GM12878 (cell line): ENCODE results near the gene CTSO. TPM values are rescaled to one million over a fixed set of nuclear protein-coding genes. Genes with fewer than 3 reads are reported as not detected.

Experiments
- ATAC-seq: fragments of 200-7000 bp; cut with Tn5 transposase; 3 replicates; pipeline ENCODE4 v1.9.1; 2020; ENCODE audit warnings: mild to moderate bottlenecking, moderate library complexity
- BruUV-seq: library from RNA; stranded (reverse); fragments of 400-500 nt; replicated peaks from 2 replicates; lab custom pipeline; 2021; lab: Mats Ljungman, UMichigan
- CTCF ChIA-PET: fragments of 300-600 bp; sonication (Branson Sonifier 250); formaldehyde crosslinking; extraction: SDS; loops from one replicate; lab custom pipeline; 2021; ENCODE audit warnings: inconsistent platforms; lab: Yijun Ruan, JAX
- POLR2A ChIA-PET: fragments of 350-600 bp; formaldehyde crosslinking; extraction: SDS; loops from one replicate; lab custom pipeline; 2021; ENCODE audit warnings: inconsistent platforms; lab: Charles Lee
- RAD21 ChIA-PET: fragments of 300-600 bp; sonication (Branson Sonifier 250); formaldehyde crosslinking; loops from one replicate; lab custom pipeline; 2023; ENCODE audit warnings: antibody characterized with exemption; ENCODE audit not compliant: unreplicated experiment; lab: Charles Lee
- SMC1A ChIA-PET: fragments of 300-600 bp; sonication (Branson Sonifier 250); formaldehyde crosslinking; loops from one replicate; lab custom pipeline; 2023; ENCODE audit not compliant: unreplicated experiment, uncharacterized antibody; lab: Charles Lee
- DNase-seq: peaks from one replicate; pipeline ENCODE4 v3.0.0-alpha.2; 2011; ENCODE audit warnings: low read depth, low spot score
- FAIRE-seq: peaks from 3 replicates; lab custom pipeline; 2011; peaks lifted over from hg19 to GRCh38; lab: Jason Lieb, UNC
- H2AFZ ChIP-seq: 2 replicates; pipeline ENCODE4 v1.6.0; 2011; ENCODE audit warnings: low read depth, low read length, control low read depth; ENCODE audit not compliant: control insufficient read depth
- H3K27ac ChIP-seq: 2 replicates; pipeline ENCODE4 v1.5.1; 2011; ENCODE audit warnings: control low read depth; ENCODE audit not compliant: control insufficient read depth, insufficient read depth
- H3K27me3 ChIP-seq, 2 experiments: replicated peaks in 1 of 2; 2 replicates each; pipeline versions ENCODE4 v1.6.0 to v1.6.1; 2011; ENCODE audit warnings: low read length in 1 of 2; ENCODE audit not compliant: control insufficient read depth in 2 of 2, insufficient read depth in 2 of 2
- H3K36me3 ChIP-seq, 2 experiments: 2 replicates each; pipeline ENCODE4 v1.5.1; 2011; ENCODE audit warnings: low read length in 1 of 2; ENCODE audit not compliant: control insufficient read depth in 2 of 2, insufficient read depth in 2 of 2
- H3K4me1 ChIP-seq: 2 replicates; pipeline ENCODE4 v1.6.1; 2011; ENCODE audit warnings: mild to moderate bottlenecking, low read length, moderate library complexity, mixed read lengths; ENCODE audit not compliant: control insufficient read depth, insufficient read depth
- H3K4me2 ChIP-seq: 2 replicates; pipeline ENCODE4 v1.6.0; 2011; ENCODE audit warnings: control low read depth; ENCODE audit not compliant: control insufficient read depth, insufficient read depth
- H3K4me3 ChIP-seq: fragments of 200-600 bp; sonication (generic); 2 replicates; pipeline ENCODE4 v1.5.1; 2016
- H3K79me2 ChIP-seq: 2 replicates; pipeline ENCODE4 v1.6.0; 2011; ENCODE audit warnings: low read length; ENCODE audit not compliant: control insufficient read depth, insufficient read depth
- H3K9ac ChIP-seq: 2 replicates; pipeline ENCODE4 v1.8.0; 2011; ENCODE audit warnings: low read length, control low read depth, mixed read lengths; ENCODE audit not compliant: control insufficient read depth, insufficient read depth
- H3K9me3 ChIP-seq: replicated peaks from 3 replicates; pipeline ENCODE4 v1.5.1; 2011; ENCODE audit warnings: mild to moderate bottlenecking, low read length; ENCODE audit not compliant: control insufficient read depth, insufficient read depth
- H4K20me1 ChIP-seq: 2 replicates; pipeline ENCODE4 v1.6.0; 2011; ENCODE audit not compliant: control insufficient read depth, insufficient read depth
- BHLHE40 ChIP-seq, 2 experiments: fragments of 450-650 bp in 1 of 2; IDR thresholded peaks; 2 replicates each; pipeline ENCODE4 v1.6.1; 2011 to 2017; ENCODE audit warnings: low read depth in 2 of 2, borderline replicate concordance in 1 of 2, improper control_type of control experiment in 1 of 2, low read length in 1 of 2, mild to moderate bottlenecking in 1 of 2
- CHD1 ChIP-seq: IDR thresholded peaks from 2 replicates; pipeline ENCODE4 v1.6.1; 2012; ENCODE audit warnings: low read depth, low read length, improper control_type of control experiment
- CHD4 ChIP-seq: fragments of 200-600 bp; sonication (generic); IDR thresholded peaks from 2 replicates; pipeline ENCODE4 v1.6.1; 2016; ENCODE audit warnings: mild to moderate bottlenecking
- IRF5 ChIP-seq: fragments of 450-650 bp; IDR thresholded peaks from 2 replicates; pipeline ENCODE4 v1.6.1; 2017; ENCODE audit warnings: borderline replicate concordance
- SPI1 ChIP-seq: IDR thresholded peaks from 2 replicates; pipeline ENCODE4 v1.6.1; 2011; ENCODE audit warnings: low read depth, mild to moderate bottlenecking, low read length, moderate library complexity, borderline replicate concordance; ENCODE audit not compliant: insufficient read depth
- SUZ12 ChIP-seq: fragments of 200-600 bp; sonication (generic); IDR thresholded peaks from one replicate; pipeline ENCODE4 v1.6.1; 2018; ENCODE audit warnings: antibody characterized with exemption, mild to moderate bottlenecking; ENCODE audit not compliant: unreplicated experiment
- YBX1 ChIP-seq: fragments of 450-650 bp; IDR thresholded peaks from 2 replicates; pipeline ENCODE4 v1.6.1; 2016; ENCODE audit warnings: antibody characterized with exemption
- YY1 ChIP-seq: IDR thresholded peaks from 2 replicates; pipeline ENCODE4 v1.6.1; 2011; ENCODE audit warnings: low read depth, mild to moderate bottlenecking, low read length
- ZNF217 ChIP-seq: fragments of 450-650 bp; IDR thresholded peaks from 2 replicates; pipeline ENCODE4 v1.6.1; 2017; ENCODE audit warnings: antibody characterized with exemption, mild to moderate bottlenecking
- ZNF687 ChIP-seq: fragments of 450-650 bp; IDR thresholded peaks from 2 replicates; pipeline ENCODE4 v1.6.1; 2017; ENCODE audit warnings: mild to moderate bottlenecking, moderate library complexity
- WGBS: methylation state at CpG from one replicate; pipeline ENCODE4 v1.1.6; 2016; ENCODE audit warnings: low lambda C conversion rate; ENCODE audit not compliant: insufficient replicate concordance, insufficient coverage; ENCODE audit errors: missing lambda C conversion rate; 5-methylcytosine and 5-hydroxymethylcytosine counted together
- in situ Hi-C: fragments of 300-500 bp; cut with MboI; formaldehyde crosslinking; loops from 9 replicates; pipeline ENCODE4 v1.14.3; 2018; ENCODE audit warnings: mixed read lengths
- intact Hi-C: fragments of 100-400 bp; cut with micrococcal nuclease; formaldehyde crosslinking; loops from one replicate; pipeline ENCODE4 v1.14.2; 2022; ENCODE audit not compliant: unreplicated experiment
- polyA plus RNA-seq, 11 experiments: library from polyadenylated mRNA; depleted of rRNA in 4 of 11; unstranded in 6 of 11; stranded (reverse) in 5 of 11; fragments of >200 nt; fragmentation: Nextera tagmentation in 4 of 11; fragmentation: Illumina TruSeq in 1 of 11; extraction: Ambion mirVana in 4 of 11; extraction: Trizol in 1 of 11; gene quantifications; 1 replicate in 1 of 11; 2 replicates in 10 of 11; pipeline versions ENCODE4 v1.2.1 to v1.2.3, GENCODE V29; 2011 to 2016; ENCODE audit warnings: inconsistent platforms in 2 of 11, missing spikeins in 2 of 11, low read depth in 1 of 11
- total RNA-seq, 4 experiments: library from RNA; depleted of rRNA in 3 of 4; stranded (reverse); fragments of >200 nt in 3 of 4; fragmentation: Illumina TruSeq in 1 of 4; extraction: Trizol in 1 of 4; gene quantifications; 2 replicates each; pipeline versions ENCODE4 v1.2.1 to v1.2.3, GENCODE V29; 2013 to 2021
- TF ChIP-seq, protein P1 (sequence below): IDR thresholded peaks from 2 replicates; pipeline ENCODE4 v1.6.1; 2011; ENCODE audit warnings: borderline replicate concordance, low read depth, mild to moderate bottlenecking, moderate library complexity, mixed read lengths, low read length; ENCODE audit not compliant: insufficient read depth; ENCODE audit errors: extremely low read length

Gene CTSO
- total and polyA plus RNA-seq, 10 of the 15 experiments (the other 5 are each of a cell fraction or from before 2014, with no cell fraction given), result 3.9 to 9.7 (median 7.0) TPM

GRCh38 chr4:155931634-155932033 lies 22.0 kb downstream of the CTSO start:
- H3K79me2 ChIP-seq, result no peaks in the 10 kb centered on the region
- ChIA-PET SMC1A (no interaction called here), RAD21 (no interaction called here), POLR2A (no interaction called here), CTCF (no interaction called here)
- H3K4me2 ChIP-seq, result no peak overlapping the region
- no peak overlapping the region for H3K27ac ChIP-seq
- in situ Hi-C loops, result no loop called here
- intact Hi-C loops, result no loop called here
- no TSS peak for BruUV-seq
- no peak for FAIRE-seq
- H3K9ac ChIP-seq, result no peak overlapping the region
- H3K36me3 ChIP-seq, result no peaks in the 10 kb centered on the region
- no peak for TF ChIP-seq ZNF217
- TF ChIP-seq CHD4, result no peak
- no peaks in the 10 kb centered on the region for H3K27me3 ChIP-seq
- no peak for ATAC-seq
- H2AFZ ChIP-seq, result no peak overlapping the region
- no peak for DNase-seq
- H3K4me3 ChIP-seq, result no peak overlapping the region
- H4K20me1 ChIP-seq, result no peaks in the 10 kb centered on the region
- H3K9me3 ChIP-seq, result no peaks in the 10 kb centered on the region
- no peaks in the 10 kb centered on the region for H3K4me1 ChIP-seq
- 90% methylated on average over 4 of the region's 4 CpGs for WGBS

GRCh38 chr4:155930330-155930729 lies 23.3 kb downstream of the CTSO start:
- CTCF ChIA-PET, result interaction anchor here (1.1 kb wide), 1 partner anchor 24 kb away, joined by 3 read pairs; the partner anchor contains the start of gene CTSO
- FAIRE-seq, result no peak
- H3K9me3 ChIP-seq, result no peaks in the 10 kb centered on the region
- POLR2A ChIA-PET, result no interaction called here
- DNase-seq, result no peak
- H4K20me1 ChIP-seq, result no peaks in the 10 kb centered on the region
- H3K4me1 ChIP-seq, result no peaks in the 10 kb centered on the region
- in situ Hi-C loops (no loop called here), intact Hi-C loops (no loop called here)
- BruUV-seq, result no TSS peak
- H3K4me2 ChIP-seq, result no peak overlapping the region
- no peak overlapping the region for H2AFZ ChIP-seq
- no peak overlapping the region for H3K27ac ChIP-seq
- no peaks in the 10 kb centered on the region for H3K79me2 ChIP-seq
- no peak for ATAC-seq
- H3K27me3 ChIP-seq, result no peaks in the 10 kb centered on the region
- RAD21 ChIA-PET, result interaction anchor here (0.9 kb wide), 1 partner anchor 22 kb away, joined by 3 read pairs; no protein-coding TSS in a partner anchor
- H3K4me3 ChIP-seq, result no peak overlapping the region
- H3K36me3 ChIP-seq, result no peaks in the 10 kb centered on the region
- no peak overlapping the region for H3K9ac ChIP-seq
- SMC1A ChIA-PET, result interaction anchor here (0.7 to 1.0 kb wide), 3 partner anchors 10 to 1115 kb away, joined by 3 to 4 read pairs (median 3); no protein-coding TSS in a partner anchor
- WGBS, result 44% methylated on average over 2 of the region's 2 CpGs
- TF ChIP-seq CHD1 (no peak), ZNF687 (no peak), BHLHE40 (IDR thresholded peaks at IDR 0.05; ENCODE audit: borderline replicate concordance in 1 of 2, low read depth in 2 of 2, low read length in 1 of 2) (no peak), IRF5 (no peak), SPI1 (no peak), YY1 (no peak), SUZ12 (no peak), YBX1 (no peak)
- TF ChIP-seq, protein P1, sequence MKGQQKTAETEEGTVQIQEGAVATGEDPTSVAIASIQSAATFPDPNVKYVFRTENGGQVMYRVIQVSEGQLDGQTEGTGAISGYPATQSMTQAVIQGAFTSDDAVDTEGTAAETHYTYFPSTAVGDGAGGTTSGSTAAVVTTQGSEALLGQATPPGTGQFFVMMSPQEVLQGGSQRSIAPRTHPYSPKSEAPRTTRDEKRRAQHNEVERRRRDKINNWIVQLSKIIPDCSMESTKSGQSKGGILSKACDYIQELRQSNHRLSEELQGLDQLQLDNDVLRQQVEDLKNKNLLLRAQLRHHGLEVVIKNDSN, result no peak
